ENCODE data around the gene PDSS2. TPM values are rescaled to one million over a fixed set of nuclear protein-coding genes. Genes with fewer than 3 reads are reported as not detected.

The PDSS2 gene
- total and polyA plus RNA-seq, 11 donors, result 7.2 to 24.4 (median 14.4) TPM

GRCh38 chr6:107400616-107401147, 58.7 kb downstream of the PDSS2 start:
- ATAC-seq (no peak), DNase-seq (no peak)
- no peak overlapping the region for H3K27ac ChIP-seq
- no peaks in the 10 kb centered on the region for H3K27me3 ChIP-seq
- H3K36me3 ChIP-seq, result no peaks in the 10 kb centered on the region
- H3K9me3 ChIP-seq, result peaks cover 0 to 51% (median 11%) of the 10 kb centered on the region in 12 donors
- intact Hi-C loops (cut with DNase I), result no loop called here
- no peak overlapping the region for H3K4me3 ChIP-seq
- WGBS, 4 donors, result 95 to 97% (median 96%) methylated on average over 4 of the region's 4 CpGs
- H3K4me1 ChIP-seq, result no peaks in the 10 kb centered on the region
- TF ChIP-seq CTCF (IDR thresholded peaks at IDR 0.05), result no peak
- no peak for TF ChIP-seq POLR2A (IDR thresholded peaks at IDR 0.05)

GRCh38 chr6:107399935-107400334, 59.4 kb downstream of the PDSS2 start:
- TF ChIP-seq POLR2A (IDR thresholded peaks at IDR 0.05) (no peak), CTCF (IDR thresholded peaks at IDR 0.05) (no peak)
- no peak for DNase-seq
- 54 to 80% (median 68%) methylated on average over 1 of the region's 1 CpG for WGBS, 4 donors
- intact Hi-C loops (cut with DNase I), result no loop called here
- H3K4me3 ChIP-seq, result no peak overlapping the region
- H3K36me3 ChIP-seq, result no peaks in the 10 kb centered on the region
- H3K4me1 ChIP-seq, result no peaks in the 10 kb centered on the region
- no peak for ATAC-seq
- no peaks in the 10 kb centered on the region for H3K27me3 ChIP-seq
- H3K9me3 ChIP-seq, result peaks cover 0 to 50% (median 12%) of the 10 kb centered on the region in 12 donors
- H3K27ac ChIP-seq, result no peak overlapping the region

- Histone ChIP-seq H3K4me3 (no peak overlapping the region), H3K27ac (no peak overlapping the region), H3K36me3 (no peaks in the 10 kb centered on the region), H3K4me1 (no peaks in the 10 kb centered on the region), H3K27me3 (no peaks in the 10 kb centered on the region), H3K9me3 (peaks cover 0 to 51% (median 18%) of the 10 kb centered on the region in 12 donors)
- intact Hi-C loops (cut with DNase I), result no loop called here
- TF ChIP-seq POLR2A (IDR thresholded peaks at IDR 0.05), result no peak
- no peak for TF ChIP-seq CTCF (IDR thresholded peaks at IDR 0.05)
- DNase-seq (no peak), ATAC-seq (no peak)
Observed at GRCh38 chr6:107398001-107398400, 61.4 kb downstream of the PDSS2 start.

GRCh38 chr6:107396211-107396610, 63.2 kb downstream of the PDSS2 start:
- Histone ChIP-seq H3K4me3 (no peak overlapping the region), H3K4me1 (no peaks in the 10 kb centered on the region), H3K36me3 (no peaks in the 10 kb centered on the region), H3K9me3 (peaks cover 0 to 39% (median 13%) of the 10 kb centered on the region in 12 donors), H3K27ac (no peak overlapping the region), H3K27me3 (no peaks in the 10 kb centered on the region)
- WGBS, 4 donors, result 56 to 70% (median 62%) methylated on average over 1 of the region's 1 CpG
- no peak for TF ChIP-seq POLR2A (IDR thresholded peaks at IDR 0.05)
- TF ChIP-seq CTCF (IDR thresholded peaks at IDR 0.05), result no peak
- intact Hi-C loops (cut with DNase I), result no loop called here
- ATAC-seq, result no peak
- DNase-seq, result no peak

All from heart left ventricle (tissue), 16 donors.